Neural progenitor cell (in vitro differentiated cells): Measurements from ENCODE around the gene SCUBE2.

Experiments
- CTCF ChIP-seq: fragments of 200-600 bp; sonication (generic); IDR thresholded peaks from 2 replicates; pipeline ENCODE4 v1.5.1; 2017; ENCODE audit warnings: antibody characterized with exemption, mild to moderate bottlenecking
- EZH2 ChIP-seq: fragments of 200-600 bp; sonication (generic); IDR thresholded peaks from 2 replicates; pipeline ENCODE4 v1.6.1; 2017; ENCODE audit warnings: antibody characterized with exemption, mild to moderate bottlenecking, moderate library complexity
- EZH2phosphoT487 ChIP-seq: fragments of 200-600 bp; sonication (generic); IDR thresholded peaks from 2 replicates; pipeline ENCODE4 v1.6.1; 2017; ENCODE audit warnings: antibody characterized with exemption

DNA sequence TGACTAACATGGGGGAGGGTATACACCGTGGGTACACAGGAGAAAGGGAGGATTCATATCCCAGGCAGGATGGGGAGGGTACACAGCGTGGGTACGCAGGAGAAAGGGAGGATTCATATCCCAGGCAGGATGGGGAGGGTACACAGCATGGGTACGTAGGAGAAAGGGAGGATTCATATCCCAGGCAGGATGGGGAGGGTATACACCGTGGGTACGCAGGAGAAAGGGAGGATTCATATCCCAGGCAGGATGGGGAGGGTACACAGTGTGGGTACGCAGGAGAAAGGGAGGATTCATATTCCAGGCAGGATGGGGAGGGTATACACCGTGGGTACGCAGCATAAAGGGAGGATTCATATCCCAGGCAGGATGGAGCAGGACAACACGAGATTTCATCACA, 51.0 kb downstream of the SCUBE2 start:
- no peak for TF ChIP-seq EZH2
- no peak for TF ChIP-seq CTCF
- TF ChIP-seq EZH2phosphoT487 = no peak
